GM23338 (cell line): Measurements from ENCODE around the gene WRAP53. TPM values are rescaled to one million over a fixed set of nuclear protein-coding genes. Genes with fewer than 3 reads are reported as not detected.

ENCODE experiments used
- ATAC-seq: fragments of 200-7000 bp; cut with Tn5 transposase; 3 replicates; pipeline ENCODE4 v1.9.1; 2020
- DNase-seq: peaks from one replicate; pipeline ENCODE4 v3.0.0-alpha.2; 2015; ENCODE audit warnings: low spot score
- H2AFZ ChIP-seq: fragments of 200-600 bp; sonication (generic); 2 replicates; pipeline ENCODE4 v1.8.0; 2016; ENCODE audit warnings: antibody characterized with exemption, mild to moderate bottlenecking, moderate library complexity
- H3F3A ChIP-seq: fragments of 200-600 bp; sonication (generic); replicated peaks from 2 replicates; pipeline ENCODE4 v1.8.0; 2017; ENCODE audit warnings: antibody characterized with exemption, mixed run types, low read depth
- H3K27ac ChIP-seq: fragments of 200-600 bp; sonication (generic); 2 replicates; pipeline ENCODE4 v1.6.1; 2016; ENCODE audit warnings: low read depth
- H3K27me3 ChIP-seq: fragments of 200-600 bp; sonication (generic); 2 replicates; pipeline ENCODE4 v1.8.0; 2016; ENCODE audit warnings: mild to moderate bottlenecking, mixed run types, moderate library complexity; ENCODE audit not compliant: insufficient read depth
- H3K36me3 ChIP-seq: fragments of 200-600 bp; sonication (generic); 2 replicates; pipeline ENCODE4 v1.8.0; 2016; ENCODE audit warnings: mild to moderate bottlenecking; ENCODE audit not compliant: insufficient read depth
- H3K4me1 ChIP-seq: fragments of 200-600 bp; sonication (generic); 2 replicates; pipeline ENCODE4 v1.8.0; 2016; ENCODE audit warnings: mild to moderate bottlenecking, moderate library complexity; ENCODE audit not compliant: insufficient read depth
- H3K4me2 ChIP-seq: fragments of 200-600 bp; sonication (generic); 2 replicates; pipeline ENCODE4 v1.7.1; 2017; ENCODE audit warnings: mixed run types
- H3K4me3 ChIP-seq: fragments of 200-600 bp; sonication (generic); 2 replicates; pipeline ENCODE4 v1.6.1; 2016; ENCODE audit warnings: mixed run types
- H3K79me2 ChIP-seq: fragments of 200-600 bp; sonication (generic); replicated peaks from 2 replicates; pipeline ENCODE4 v1.8.0; 2017; ENCODE audit warnings: mild to moderate bottlenecking; ENCODE audit not compliant: insufficient read depth
- H3K9me2 ChIP-seq: fragments of 200-600 bp; sonication (generic); 2 replicates; pipeline ENCODE4 v1.8.0; 2017; ENCODE audit not compliant: insufficient read depth
- H4K20me1 ChIP-seq: fragments of 200-600 bp; sonication (generic); replicated peaks from 2 replicates; pipeline ENCODE4 v1.8.0; 2017; ENCODE audit warnings: mild to moderate bottlenecking; ENCODE audit not compliant: insufficient read depth
- H3K27ac Mint-ChIP-seq: 2 replicates; pipeline ENCODE4 v1.8.0; 2020; ENCODE audit warnings: inconsistent platforms, mild to moderate bottlenecking, moderate library complexity, mixed read lengths
- H3K27me3 Mint-ChIP-seq: 3 replicates; pipeline ENCODE4 v1.8.0; 2022; ENCODE audit warnings: low read depth, mild to moderate bottlenecking, moderate library complexity, mixed read lengths, inconsistent platforms; ENCODE audit not compliant: insufficient read depth, poor library complexity
- H3K36me3 Mint-ChIP-seq: 3 replicates; pipeline ENCODE4 v1.8.0; 2021; ENCODE audit warnings: low read depth, mild to moderate bottlenecking, inconsistent platforms, moderate library complexity, mixed read lengths
- H3K4me1 Mint-ChIP-seq: 3 replicates; pipeline ENCODE4 v1.8.0; 2020; ENCODE audit warnings: mild to moderate bottlenecking, inconsistent platforms, mixed read lengths
- H3K4me3 Mint-ChIP-seq: 3 replicates; pipeline ENCODE4 v1.8.0; 2021; ENCODE audit warnings: moderate library complexity, mild to moderate bottlenecking, inconsistent platforms, mixed read lengths
- H3K9me3 Mint-ChIP-seq: 3 replicates; pipeline ENCODE4 v1.8.0; 2020; ENCODE audit warnings: moderate library complexity, mild to moderate bottlenecking, inconsistent platforms, mixed read lengths
- CREB1 ChIP-seq: fragments of 250-450 bp; sonication (Bioruptor Pico); IDR thresholded peaks from 2 replicates; pipeline ENCODE4 v1.5.0; 2020; ENCODE audit warnings: low read depth, mild to moderate bottlenecking, moderate library complexity
- EZH2 ChIP-seq: fragments of 200-600 bp; sonication (generic); IDR thresholded peaks from one replicate; pipeline ENCODE4 v1.8.0; 2017; ENCODE audit warnings: antibody characterized with exemption, mild to moderate bottlenecking, low read depth; ENCODE audit not compliant: unreplicated experiment
- JUNB ChIP-seq: IDR thresholded peaks from one replicate; pipeline ENCODE4 v1.6.1; 2016; ENCODE audit warnings: antibody characterized with exemption; ENCODE audit not compliant: unreplicated experiment
- NANOG ChIP-seq: IDR thresholded peaks from 2 replicates; pipeline ENCODE4 v1.6.1; 2016; ENCODE audit warnings: antibody characterized with exemption, borderline replicate concordance
- POLR2AphosphoS5 ChIP-seq: IDR thresholded peaks from 2 replicates; pipeline ENCODE4 v1.6.1; 2016; ENCODE audit warnings: antibody characterized with exemption, low read depth
- STAT1 ChIP-seq: IDR thresholded peaks from one replicate; pipeline ENCODE4 v1.6.1; 2016; ENCODE audit warnings: antibody characterized with exemption; ENCODE audit not compliant: unreplicated experiment
- ZNF331 ChIP-seq: fragments of 250-450 bp; sonication (Bioruptor Pico); IDR thresholded peaks from 2 replicates; pipeline ENCODE4 v1.5.0; 2020; ENCODE audit warnings: low read depth, mild to moderate bottlenecking, moderate library complexity
- polyA plus RNA-seq: library from polyadenylated mRNA; unstranded; fragments of >200 nt; fragmentation: Nextera tagmentation; extraction: Ambion mirVana; gene quantifications from 2 replicates; pipeline ENCODE4 v1.2.1, GENCODE V29; 2016
- total RNA-seq: library from RNA; depleted of rRNA; stranded (reverse); fragments of >200 nt; shearing (Covaris generic); gene quantifications from 2 replicates; pipeline ENCODE4 v1.2.3, GENCODE V29; 2014
- TF ChIP-seq, protein P1 (sequence below): fragments of 250-450 bp; sonication (Bioruptor Pico); IDR thresholded peaks from 2 replicates; pipeline ENCODE4 v1.5.0; 2020; ENCODE audit warnings: mild to moderate bottlenecking, moderate library complexity
- TF ChIP-seq, protein P2 (sequence below), 2 experiments: fragments of 200-600 bp in 1 of 2; sonication (generic) in 1 of 2; conservative IDR thresholded peaks; 2 replicates each; pipeline versions ENCODE4 v1.5.1 to v1.6.1; 2016 to 2017; ENCODE audit warnings: antibody characterized with exemption in 2 of 2, low read depth in 2 of 2, mild to moderate bottlenecking in 2 of 2, moderate library complexity in 1 of 2
- TF ChIP-seq, protein P3 (sequence below): IDR thresholded peaks from one replicate; pipeline ENCODE4 v1.6.1; 2018; ENCODE audit warnings: antibody characterized with exemption; ENCODE audit not compliant: unreplicated experiment
- TF ChIP-seq, protein P4 (sequence below): IDR thresholded peaks from 2 replicates; pipeline ENCODE4 v1.6.1; 2016; ENCODE audit warnings: antibody characterized with exemption

Gene WRAP53
- total and polyA plus RNA-seq, 2 experiments from 2014 or later = 28.1 to 33.3 TPM

DNA sequence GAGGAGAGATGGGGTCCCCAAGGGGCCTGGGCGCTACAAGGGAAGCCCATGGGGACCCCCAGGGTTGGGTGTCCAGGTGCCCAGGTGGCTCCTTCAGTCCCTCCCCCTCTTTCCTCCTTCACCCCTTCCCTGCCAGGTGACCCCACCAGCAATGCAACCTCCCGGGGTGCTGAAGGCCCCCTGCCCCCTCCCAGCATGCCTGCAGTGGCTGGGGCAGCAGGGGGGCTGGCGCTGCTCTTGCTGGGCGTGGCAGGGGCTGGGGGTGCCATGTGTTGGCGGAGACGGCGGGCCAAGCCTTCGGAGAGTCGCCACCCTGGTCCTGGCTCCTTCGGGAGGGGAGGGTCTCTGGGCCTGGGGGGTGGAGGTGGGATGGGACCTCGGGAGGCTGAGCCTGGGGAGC, 20.8 kb downstream of the WRAP53 start:
- no peak for TF ChIP-seq STAT1
- no peak for TF ChIP-seq JUNB
- TF ChIP-seq, protein P1, sequence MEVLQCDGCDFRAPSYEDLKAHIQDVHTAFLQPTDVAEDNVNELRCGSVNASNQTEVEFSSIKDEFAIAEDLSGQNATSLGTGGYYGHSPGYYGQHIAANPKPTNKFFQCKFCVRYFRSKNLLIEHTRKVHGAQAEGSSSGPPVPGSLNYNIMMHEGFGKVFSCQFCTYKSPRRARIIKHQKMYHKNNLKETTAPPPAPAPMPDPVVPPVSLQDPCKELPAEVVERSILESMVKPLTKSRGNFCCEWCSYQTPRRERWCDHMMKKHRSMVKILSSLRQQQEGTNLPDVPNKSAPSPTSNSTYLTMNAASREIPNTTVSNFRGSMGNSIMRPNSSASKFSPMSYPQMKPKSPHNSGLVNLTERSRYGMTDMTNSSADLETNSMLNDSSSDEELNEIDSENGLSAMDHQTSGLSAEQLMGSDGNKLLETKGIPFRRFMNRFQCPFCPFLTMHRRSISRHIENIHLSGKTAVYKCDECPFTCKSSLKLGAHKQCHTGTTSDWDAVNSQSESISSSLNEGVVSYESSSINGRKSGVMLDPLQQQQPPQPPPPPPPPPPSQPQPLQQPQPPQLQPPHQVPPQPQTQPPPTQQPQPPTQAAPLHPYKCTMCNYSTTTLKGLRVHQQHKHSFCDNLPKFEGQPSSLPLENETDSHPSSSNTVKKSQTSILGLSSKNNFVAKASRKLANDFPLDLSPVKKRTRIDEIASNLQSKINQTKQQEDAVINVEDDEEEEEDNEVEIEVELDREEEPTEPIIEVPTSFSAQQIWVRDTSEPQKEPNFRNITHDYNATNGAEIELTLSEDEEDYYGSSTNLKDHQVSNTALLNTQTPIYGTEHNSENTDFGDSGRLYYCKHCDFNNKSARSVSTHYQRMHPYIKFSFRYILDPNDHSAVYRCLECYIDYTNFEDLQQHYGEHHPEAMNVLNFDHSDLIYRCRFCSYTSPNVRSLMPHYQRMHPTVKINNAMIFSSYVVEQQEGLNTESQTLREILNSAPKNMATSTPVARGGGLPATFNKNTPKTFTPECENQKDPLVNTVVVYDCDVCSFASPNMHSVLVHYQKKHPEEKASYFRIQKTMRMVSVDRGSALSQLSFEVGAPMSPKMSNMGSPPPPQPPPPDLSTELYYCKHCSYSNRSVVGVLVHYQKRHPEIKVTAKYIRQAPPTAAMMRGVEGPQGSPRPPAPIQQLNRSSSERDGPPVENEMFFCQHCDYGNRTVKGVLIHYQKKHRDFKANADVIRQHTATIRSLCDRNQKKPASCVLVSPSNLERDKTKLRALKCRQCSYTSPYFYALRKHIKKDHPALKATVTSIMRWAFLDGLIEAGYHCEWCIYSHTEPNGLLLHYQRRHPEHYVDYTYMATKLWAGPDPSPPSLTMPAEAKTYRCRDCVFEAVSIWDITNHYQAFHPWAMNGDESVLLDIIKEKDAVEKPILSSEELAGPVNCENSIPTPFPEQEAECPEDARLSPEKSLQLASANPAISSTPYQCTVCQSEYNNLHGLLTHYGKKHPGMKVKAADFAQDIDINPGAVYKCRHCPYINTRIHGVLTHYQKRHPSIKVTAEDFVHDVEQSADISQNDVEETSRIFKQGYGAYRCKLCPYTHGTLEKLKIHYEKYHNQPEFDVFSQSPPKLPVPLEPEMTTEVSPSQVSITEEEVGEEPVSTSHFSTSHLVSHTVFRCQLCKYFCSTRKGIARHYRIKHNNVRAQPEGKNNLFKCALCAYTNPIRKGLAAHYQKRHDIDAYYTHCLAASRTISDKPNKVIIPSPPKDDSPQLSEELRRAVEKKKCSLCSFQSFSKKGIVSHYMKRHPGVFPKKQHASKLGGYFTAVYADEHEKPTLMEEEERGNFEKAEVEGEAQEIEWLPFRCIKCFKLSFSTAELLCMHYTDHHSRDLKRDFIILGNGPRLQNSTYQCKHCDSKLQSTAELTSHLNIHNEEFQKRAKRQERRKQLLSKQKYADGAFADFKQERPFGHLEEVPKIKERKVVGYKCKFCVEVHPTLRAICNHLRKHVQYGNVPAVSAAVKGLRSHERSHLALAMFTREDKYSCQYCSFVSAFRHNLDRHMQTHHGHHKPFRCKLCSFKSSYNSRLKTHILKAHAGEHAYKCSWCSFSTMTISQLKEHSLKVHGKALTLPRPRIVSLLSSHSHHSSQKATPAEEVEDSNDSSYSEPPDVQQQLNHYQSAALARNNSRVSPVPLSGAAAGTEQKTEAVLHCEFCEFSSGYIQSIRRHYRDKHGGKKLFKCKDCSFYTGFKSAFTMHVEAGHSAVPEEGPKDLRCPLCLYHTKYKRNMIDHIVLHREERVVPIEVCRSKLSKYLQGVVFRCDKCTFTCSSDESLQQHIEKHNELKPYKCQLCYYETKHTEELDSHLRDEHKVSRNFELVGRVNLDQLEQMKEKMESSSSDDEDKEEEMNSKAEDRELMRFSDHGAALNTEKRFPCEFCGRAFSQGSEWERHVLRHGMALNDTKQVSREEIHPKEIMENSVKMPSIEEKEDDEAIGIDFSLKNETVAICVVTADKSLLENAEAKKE (CRISPR knock-in tag) = no peak
- no peak for TF ChIP-seq NANOG
- TF ChIP-seq, protein P2, sequence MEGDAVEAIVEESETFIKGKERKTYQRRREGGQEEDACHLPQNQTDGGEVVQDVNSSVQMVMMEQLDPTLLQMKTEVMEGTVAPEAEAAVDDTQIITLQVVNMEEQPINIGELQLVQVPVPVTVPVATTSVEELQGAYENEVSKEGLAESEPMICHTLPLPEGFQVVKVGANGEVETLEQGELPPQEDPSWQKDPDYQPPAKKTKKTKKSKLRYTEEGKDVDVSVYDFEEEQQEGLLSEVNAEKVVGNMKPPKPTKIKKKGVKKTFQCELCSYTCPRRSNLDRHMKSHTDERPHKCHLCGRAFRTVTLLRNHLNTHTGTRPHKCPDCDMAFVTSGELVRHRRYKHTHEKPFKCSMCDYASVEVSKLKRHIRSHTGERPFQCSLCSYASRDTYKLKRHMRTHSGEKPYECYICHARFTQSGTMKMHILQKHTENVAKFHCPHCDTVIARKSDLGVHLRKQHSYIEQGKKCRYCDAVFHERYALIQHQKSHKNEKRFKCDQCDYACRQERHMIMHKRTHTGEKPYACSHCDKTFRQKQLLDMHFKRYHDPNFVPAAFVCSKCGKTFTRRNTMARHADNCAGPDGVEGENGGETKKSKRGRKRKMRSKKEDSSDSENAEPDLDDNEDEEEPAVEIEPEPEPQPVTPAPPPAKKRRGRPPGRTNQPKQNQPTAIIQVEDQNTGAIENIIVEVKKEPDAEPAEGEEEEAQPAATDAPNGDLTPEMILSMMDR (conservative IDR thresholded peaks at IDR 0.05; ENCODE audit: low read depth in 2 of 2) = no peak
- no peak for TF ChIP-seq CREB1 (CRISPR knock-in tag)
- no peak for TF ChIP-seq ZNF331 (CRISPR knock-in tag)
- TF ChIP-seq, protein P3, sequence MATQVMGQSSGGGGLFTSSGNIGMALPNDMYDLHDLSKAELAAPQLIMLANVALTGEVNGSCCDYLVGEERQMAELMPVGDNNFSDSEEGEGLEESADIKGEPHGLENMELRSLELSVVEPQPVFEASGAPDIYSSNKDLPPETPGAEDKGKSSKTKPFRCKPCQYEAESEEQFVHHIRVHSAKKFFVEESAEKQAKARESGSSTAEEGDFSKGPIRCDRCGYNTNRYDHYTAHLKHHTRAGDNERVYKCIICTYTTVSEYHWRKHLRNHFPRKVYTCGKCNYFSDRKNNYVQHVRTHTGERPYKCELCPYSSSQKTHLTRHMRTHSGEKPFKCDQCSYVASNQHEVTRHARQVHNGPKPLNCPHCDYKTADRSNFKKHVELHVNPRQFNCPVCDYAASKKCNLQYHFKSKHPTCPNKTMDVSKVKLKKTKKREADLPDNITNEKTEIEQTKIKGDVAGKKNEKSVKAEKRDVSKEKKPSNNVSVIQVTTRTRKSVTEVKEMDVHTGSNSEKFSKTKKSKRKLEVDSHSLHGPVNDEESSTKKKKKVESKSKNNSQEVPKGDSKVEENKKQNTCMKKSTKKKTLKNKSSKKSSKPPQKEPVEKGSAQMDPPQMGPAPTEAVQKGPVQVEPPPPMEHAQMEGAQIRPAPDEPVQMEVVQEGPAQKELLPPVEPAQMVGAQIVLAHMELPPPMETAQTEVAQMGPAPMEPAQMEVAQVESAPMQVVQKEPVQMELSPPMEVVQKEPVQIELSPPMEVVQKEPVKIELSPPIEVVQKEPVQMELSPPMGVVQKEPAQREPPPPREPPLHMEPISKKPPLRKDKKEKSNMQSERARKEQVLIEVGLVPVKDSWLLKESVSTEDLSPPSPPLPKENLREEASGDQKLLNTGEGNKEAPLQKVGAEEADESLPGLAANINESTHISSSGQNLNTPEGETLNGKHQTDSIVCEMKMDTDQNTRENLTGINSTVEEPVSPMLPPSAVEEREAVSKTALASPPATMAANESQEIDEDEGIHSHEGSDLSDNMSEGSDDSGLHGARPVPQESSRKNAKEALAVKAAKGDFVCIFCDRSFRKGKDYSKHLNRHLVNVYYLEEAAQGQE = no peak
- TF ChIP-seq EZH2 = no peak
- TF ChIP-seq, protein P4, sequence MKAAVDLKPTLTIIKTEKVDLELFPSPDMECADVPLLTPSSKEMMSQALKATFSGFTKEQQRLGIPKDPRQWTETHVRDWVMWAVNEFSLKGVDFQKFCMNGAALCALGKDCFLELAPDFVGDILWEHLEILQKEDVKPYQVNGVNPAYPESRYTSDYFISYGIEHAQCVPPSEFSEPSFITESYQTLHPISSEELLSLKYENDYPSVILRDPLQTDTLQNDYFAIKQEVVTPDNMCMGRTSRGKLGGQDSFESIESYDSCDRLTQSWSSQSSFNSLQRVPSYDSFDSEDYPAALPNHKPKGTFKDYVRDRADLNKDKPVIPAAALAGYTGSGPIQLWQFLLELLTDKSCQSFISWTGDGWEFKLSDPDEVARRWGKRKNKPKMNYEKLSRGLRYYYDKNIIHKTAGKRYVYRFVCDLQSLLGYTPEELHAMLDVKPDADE = no peak
- no peak for TF ChIP-seq POLR2AphosphoS5

More for the DNA sequence above, 20.8 kb downstream of the WRAP53 start:
- no peak overlapping the region for H2AFZ ChIP-seq
- Mint-ChIP-seq H3K4me1 (peaks cover 44% of the 10 kb centered on the region), H3K27me3 (peaks cover 20% of the 10 kb centered on the region), H3K4me3 (no peak overlapping the region), H3K36me3 (0 out of 3 replicates have a peak, but pooled peaks cover 4% of the 10 kb centered on the region), H3K9me3 (no peaks in the 10 kb centered on the region; the same call in 2 of the 3 replicates), H3K27ac (no peak overlapping the region)
- no peaks in the 10 kb centered on the region for H3K36me3 ChIP-seq
- DNase-seq (no peak), ATAC-seq (no peak)
- no peaks in the 10 kb centered on the region for H3K79me2 ChIP-seq
- no peak overlapping the region for H3K4me2 ChIP-seq
- H3K4me3 ChIP-seq = no peak overlapping the region
- H4K20me1 ChIP-seq = no peaks in the 10 kb centered on the region
- H3K27ac ChIP-seq = no peak overlapping the region
- peaks cover 30% of the 10 kb centered on the region; the same call in 1 of the 2 replicates for H3K4me1 ChIP-seq
- 0 out of 2 replicates have a peak, but pooled peaks cover 8% of the 10 kb centered on the region for H3K9me2 ChIP-seq
- H3F3A ChIP-seq = 0 out of 2 replicates have a peak, but pooled peaks cover 22% of the 10 kb centered on the region
- H3K27me3 ChIP-seq = peaks cover 11% of the 10 kb centered on the region
